ENCODE data around the gene ZNF740.

DNA sequence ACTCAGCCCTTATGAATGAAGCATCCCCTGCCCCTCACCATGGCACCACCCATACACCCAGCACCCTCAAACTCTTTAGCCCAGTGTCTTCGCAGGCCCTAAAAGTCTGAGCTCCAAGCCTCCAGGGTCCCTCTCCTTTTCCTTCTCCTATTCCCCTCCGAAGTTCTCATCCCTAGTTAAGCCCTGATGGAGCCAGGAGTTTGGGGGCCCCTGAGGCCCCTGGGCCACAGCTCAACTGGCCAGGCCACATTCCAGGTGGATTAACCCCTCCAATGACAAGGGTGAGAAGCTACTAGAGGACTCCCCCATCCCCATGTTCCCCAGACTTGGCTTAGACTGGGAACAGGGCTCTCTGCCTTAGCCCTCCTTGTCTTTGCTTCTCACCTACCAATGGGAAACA lies 48.9 kb downstream of the ZNF740 start:
- TF ChIP-seq, protein P1, sequence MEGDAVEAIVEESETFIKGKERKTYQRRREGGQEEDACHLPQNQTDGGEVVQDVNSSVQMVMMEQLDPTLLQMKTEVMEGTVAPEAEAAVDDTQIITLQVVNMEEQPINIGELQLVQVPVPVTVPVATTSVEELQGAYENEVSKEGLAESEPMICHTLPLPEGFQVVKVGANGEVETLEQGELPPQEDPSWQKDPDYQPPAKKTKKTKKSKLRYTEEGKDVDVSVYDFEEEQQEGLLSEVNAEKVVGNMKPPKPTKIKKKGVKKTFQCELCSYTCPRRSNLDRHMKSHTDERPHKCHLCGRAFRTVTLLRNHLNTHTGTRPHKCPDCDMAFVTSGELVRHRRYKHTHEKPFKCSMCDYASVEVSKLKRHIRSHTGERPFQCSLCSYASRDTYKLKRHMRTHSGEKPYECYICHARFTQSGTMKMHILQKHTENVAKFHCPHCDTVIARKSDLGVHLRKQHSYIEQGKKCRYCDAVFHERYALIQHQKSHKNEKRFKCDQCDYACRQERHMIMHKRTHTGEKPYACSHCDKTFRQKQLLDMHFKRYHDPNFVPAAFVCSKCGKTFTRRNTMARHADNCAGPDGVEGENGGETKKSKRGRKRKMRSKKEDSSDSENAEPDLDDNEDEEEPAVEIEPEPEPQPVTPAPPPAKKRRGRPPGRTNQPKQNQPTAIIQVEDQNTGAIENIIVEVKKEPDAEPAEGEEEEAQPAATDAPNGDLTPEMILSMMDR (IDR thresholded peaks at IDR 0.05), result no peak
- TF ChIP-seq EZH2 (IDR thresholded peaks at IDR 0.05; ENCODE audit: borderline replicate concordance, insufficient read depth, low read depth, low read length, poor library complexity, severe bottlenecking), result no peak

Measured in B cell (primary cell).